IPS-15b (cell line): ENCODE results near the gene CDKN1A.
"Not testable (repeated sequence)": the region's sequence is repeated elsewhere in the genome, so short reads cannot be mapped to it uniquely, and the experiment has no call there.

Experiments used
- H3K27me3 ChIP-seq: one replicate; pipeline ENCODE4 v1.6.1; 2013; ENCODE audit warnings: low read length; ENCODE audit not compliant: control insufficient read depth, insufficient read depth
- H3K36me3 ChIP-seq: one replicate; pipeline ENCODE4 v1.6.1; 2013; ENCODE audit warnings: low read length; ENCODE audit not compliant: control insufficient read depth, insufficient read depth
- H3K4me1 ChIP-seq: one replicate; pipeline ENCODE4 v1.6.1; 2013; ENCODE audit warnings: mild to moderate bottlenecking, low read length; ENCODE audit not compliant: control insufficient read depth, insufficient read depth
- H3K4me3 ChIP-seq: one replicate; pipeline ENCODE4 v1.5.1; 2013; ENCODE audit warnings: low read depth, low read length
- H3K9ac ChIP-seq: one replicate; pipeline ENCODE4 v1.6.1; 2013; ENCODE audit warnings: low read depth, mild to moderate bottlenecking, low read length
- H3K9me3 ChIP-seq: one replicate; pipeline ENCODE4 v1.6.1; 2013; ENCODE audit warnings: mild to moderate bottlenecking, low read length; ENCODE audit not compliant: control insufficient read depth, insufficient read depth

The CDKN1A gene

GRCh38 chr6:36719126-36719525 lies 40.6 kb downstream of the CDKN1A start:
- H3K36me3 ChIP-seq, result no peaks in the 10 kb centered on the region
- no peaks in the 10 kb centered on the region for H3K27me3 ChIP-seq
- H3K9me3 ChIP-seq, result no peaks in the 10 kb centered on the region
- no peak overlapping the region for H3K4me3 ChIP-seq
- no peak overlapping the region for H3K9ac ChIP-seq
- H3K4me1 ChIP-seq, result no peaks in the 10 kb centered on the region

DNA sequence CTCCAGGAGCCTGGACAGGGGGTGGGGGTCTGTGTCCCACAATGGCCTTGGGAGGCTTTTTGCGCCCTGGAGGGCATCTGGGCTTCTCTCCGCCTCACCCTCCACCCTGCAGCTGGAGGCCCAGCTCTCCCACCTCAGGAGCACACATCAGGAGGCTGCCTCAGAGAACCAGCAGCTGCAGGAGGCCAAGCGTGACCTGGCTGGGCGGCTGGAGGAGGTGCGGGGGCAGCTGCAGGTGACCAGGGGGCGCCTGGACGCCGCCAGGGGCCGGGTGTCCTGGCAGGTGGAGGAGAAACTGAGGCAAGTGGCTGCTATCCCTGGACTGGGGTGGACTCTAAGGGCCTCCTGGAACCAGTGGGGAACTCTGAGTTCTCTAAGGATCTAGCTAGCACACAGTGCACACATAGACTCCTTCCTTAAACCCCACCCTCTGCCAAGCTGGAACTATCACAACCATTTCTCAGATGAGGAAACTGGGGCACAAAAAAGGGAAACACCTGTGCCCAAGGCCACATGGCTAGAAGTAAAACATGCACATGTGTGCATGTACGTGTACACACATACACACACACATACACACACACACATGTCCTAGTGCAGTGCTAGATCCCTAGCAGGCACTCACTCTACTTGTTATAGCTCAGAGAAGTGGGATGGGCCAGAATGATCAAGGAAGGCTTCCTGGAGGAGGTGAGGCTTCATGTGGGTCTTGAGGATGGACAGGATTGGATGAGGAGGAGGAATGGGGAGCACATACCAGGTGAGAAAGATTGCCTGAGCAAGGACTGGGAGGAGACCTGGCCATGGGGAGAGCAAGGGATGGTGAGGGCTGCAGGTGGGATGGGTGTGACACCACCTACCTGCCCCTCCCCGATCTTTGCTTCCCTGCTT lies 42.0 kb downstream of the CDKN1A start:
- Histone ChIP-seq H3K9me3 (no peaks in the 10 kb centered on the region), H3K4me3 (no peak overlapping the region), H3K27me3 (no peaks in the 10 kb centered on the region), H3K9ac (no peak overlapping the region), H3K4me1 (no peaks in the 10 kb centered on the region), H3K36me3 (no peaks in the 10 kb centered on the region)

DNA sequence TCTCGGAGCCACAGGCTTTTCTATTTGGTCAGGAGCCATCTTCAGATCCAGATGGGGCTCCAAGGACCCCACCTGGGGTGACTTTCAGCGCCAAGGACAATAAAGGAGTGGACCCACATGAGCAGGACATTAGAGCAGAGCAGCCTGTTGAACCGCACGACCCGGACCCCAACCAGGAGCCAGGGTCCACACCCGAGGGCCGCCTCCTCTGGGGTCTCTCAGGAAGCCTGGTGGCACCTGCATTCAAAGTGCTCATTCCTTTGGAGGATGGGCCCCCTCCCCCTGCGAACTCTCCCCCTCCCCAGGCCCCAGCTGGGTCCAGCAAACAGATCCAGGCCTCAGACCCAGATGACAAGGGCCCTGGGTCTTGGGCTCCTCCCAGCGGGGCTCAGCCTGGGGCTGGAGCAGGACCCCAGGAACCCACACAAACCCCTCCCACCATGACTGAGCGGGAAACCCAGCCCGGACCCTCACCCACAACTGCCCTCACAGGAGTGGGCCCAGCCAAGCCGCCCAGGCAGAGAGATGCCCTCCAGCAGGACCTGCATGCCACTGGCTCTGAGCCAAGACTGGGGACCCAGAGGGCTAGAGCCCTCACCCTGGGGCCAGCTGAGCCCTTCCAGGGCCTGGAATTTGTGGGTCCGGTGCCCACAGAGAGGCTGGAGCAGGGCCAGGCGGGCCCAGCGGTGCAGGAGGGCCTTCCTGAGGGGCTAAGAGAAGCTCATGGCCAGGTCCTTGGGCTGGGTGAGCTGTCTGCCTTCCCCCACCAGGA lies 43.0 kb downstream of the CDKN1A start:
- H3K9me3 ChIP-seq, result no peaks in the 10 kb centered on the region
- H3K27me3 ChIP-seq, result no peaks in the 10 kb centered on the region
- no peaks in the 10 kb centered on the region for H3K4me1 ChIP-seq
- H3K4me3 ChIP-seq, result no peak overlapping the region
- H3K36me3 ChIP-seq, result no peaks in the 10 kb centered on the region
- H3K9ac ChIP-seq, result no peak overlapping the region

DNA sequence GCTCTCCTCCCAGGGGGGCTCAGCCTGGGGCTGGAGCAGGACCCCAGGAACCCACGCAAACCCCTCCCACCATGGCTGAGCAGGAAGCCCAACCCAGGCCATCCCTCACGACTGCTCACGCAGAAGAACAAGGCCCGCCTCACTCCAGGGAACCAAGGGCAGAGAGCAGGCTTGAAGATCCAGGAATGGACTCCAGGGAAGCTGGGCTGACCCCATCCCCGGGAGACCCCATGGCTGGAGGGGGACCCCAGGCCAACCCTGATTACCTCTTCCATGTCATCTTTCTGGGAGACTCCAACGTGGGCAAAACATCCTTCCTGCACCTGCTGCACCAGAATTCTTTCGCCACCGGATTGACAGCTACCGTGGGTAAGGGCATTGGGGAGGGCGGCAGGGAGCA lies 43.9 kb downstream of the CDKN1A start:
- no peak overlapping the region for H3K9ac ChIP-seq
- H3K27me3 ChIP-seq, result no peaks in the 10 kb centered on the region
- H3K4me3 ChIP-seq, result no peak overlapping the region
- H3K4me1 ChIP-seq, result no peaks in the 10 kb centered on the region
- no peaks in the 10 kb centered on the region for H3K36me3 ChIP-seq
- H3K9me3 ChIP-seq, result no peaks in the 10 kb centered on the region

GRCh38 chr6:36722879-36723278 lies 44.4 kb downstream of the CDKN1A start:
- Histone ChIP-seq H3K4me3 (no peak overlapping the region), H3K9me3 (no peaks in the 10 kb centered on the region), H3K9ac (no peak overlapping the region), H3K4me1 (no peaks in the 10 kb centered on the region), H3K27me3 (no peaks in the 10 kb centered on the region), H3K36me3 (no peaks in the 10 kb centered on the region)

DNA sequence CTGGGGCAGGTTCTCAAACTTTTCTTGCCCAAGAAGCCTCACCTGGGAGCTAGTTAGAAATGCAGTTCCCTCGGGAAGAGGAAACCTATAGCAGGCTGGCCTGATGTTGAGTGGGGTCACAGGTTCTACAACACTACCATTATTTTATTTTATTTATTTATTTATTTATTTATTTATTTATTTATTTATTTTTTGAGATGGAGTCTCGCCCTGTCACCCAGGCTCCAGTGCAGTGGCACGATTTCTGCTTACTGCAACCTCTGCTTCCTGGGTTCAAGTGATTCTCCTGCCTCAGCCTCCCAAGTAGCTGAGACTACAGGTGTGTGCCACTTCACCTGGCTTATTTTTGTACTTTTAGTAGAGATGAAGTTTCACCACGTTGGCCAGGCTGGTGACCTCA lies 45.5 kb downstream of the CDKN1A start:
- H3K9ac ChIP-seq, H3K36me3 ChIP-seq, H3K4me1 ChIP-seq, H3K9me3 ChIP-seq, H3K27me3 ChIP-seq, H3K4me3 ChIP-seq: not testable (repeated sequence)

DNA sequence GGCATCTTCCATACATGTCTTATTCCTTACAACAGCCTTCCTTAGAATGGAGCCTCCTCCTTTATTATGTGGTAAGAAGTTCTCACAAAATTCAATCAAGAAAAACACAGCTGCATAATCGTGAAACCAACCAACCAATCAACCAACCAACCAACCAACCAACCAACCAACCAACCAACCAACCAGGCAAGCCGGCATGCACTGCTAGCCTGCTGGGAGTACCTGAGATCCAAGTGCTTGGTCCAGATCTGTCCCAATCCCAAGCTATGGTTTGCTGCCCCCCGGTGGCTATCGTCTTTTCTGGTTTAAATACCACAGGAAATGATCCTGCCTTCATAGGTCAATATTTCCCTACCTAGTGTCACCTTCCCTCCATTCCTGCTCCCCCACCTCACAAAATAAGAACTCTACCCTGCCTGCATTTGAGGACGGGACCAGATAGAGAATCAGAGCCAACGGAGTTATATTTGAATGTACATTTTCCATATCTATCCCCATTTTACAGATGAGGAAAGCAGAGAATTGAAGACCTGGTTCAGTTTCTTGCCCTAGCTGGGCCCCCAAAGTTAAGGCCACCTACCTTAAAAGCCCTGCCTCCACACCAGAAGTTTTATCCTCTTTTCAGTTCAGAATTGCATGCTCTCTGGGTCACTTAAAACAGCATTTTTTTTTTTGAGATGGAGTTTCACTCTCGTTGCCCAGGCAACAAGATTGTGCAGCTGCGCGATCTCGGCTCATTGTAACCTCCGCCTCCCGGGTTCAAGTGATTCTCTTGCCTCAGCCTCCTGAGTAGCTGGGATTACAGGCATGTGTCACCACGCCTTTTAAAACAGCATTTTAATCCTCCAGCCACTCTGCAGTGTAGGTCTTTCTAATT lies 46.2 kb downstream of the CDKN1A start:
- Histone ChIP-seq H3K4me1 (no peaks in the 10 kb centered on the region), H3K36me3 (no peaks in the 10 kb centered on the region), H3K9ac (no peak overlapping the region), H3K4me3 (no peak overlapping the region), H3K9me3 (no peaks in the 10 kb centered on the region), H3K27me3 (no peaks in the 10 kb centered on the region)

GRCh38 chr6:36725581-36725980 lies 47.1 kb downstream of the CDKN1A start:
- Histone ChIP-seq H3K9ac (no peak overlapping the region), H3K36me3 (no peaks in the 10 kb centered on the region), H3K27me3 (no peaks in the 10 kb centered on the region), H3K4me1 (no peaks in the 10 kb centered on the region), H3K9me3 (no peaks in the 10 kb centered on the region), H3K4me3 (no peak overlapping the region)

GRCh38 chr6:36727505-36728021 lies 49.0 kb downstream of the CDKN1A start:
- Histone ChIP-seq H3K36me3 (no peaks in the 10 kb centered on the region), H3K9me3 (no peaks in the 10 kb centered on the region), H3K4me1 (peaks cover 5% of the 10 kb centered on the region), H3K4me3 (no peak overlapping the region), H3K9ac (no peak overlapping the region), H3K27me3 (no peaks in the 10 kb centered on the region)

DNA sequence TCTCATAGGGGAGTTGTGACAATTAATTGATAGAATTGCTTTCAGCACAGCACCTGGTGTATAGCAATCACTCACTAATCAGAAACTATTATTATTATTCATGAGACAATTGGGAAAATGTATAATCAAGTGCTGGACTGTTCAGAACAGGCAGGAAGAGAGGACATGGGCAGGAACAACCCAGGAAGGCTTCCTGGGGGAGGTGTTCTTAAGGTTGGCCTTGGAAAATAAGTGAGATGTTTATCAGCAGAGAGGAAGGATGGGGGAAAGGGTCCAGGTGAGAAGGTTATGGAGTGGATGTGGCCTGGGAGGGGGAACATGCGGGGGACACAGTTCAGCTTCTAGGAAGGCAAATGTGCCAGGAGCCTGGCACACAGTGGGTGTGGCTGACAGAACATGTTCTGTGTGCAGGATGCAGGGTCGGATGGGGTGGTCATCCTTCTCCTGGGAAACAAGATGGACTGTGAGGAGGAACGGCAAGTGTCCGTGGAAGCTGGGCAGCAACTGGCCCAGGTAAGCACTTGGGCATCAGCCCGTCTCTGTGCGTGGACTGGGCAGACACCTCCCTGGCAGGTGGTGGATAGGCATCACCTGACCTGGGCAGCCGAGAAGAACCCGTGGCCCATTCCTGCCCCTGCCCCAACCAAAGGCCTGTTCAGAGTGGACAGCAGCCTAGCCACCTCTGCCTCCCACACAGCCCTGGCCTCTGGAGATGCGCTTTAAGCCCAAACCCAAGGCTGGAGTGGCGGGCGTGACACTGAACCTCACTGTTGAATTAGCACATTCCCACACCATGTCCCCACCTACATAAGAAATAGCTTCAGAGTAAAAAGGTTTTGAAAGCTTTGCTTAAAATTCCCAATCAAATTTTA lies 50.0 kb downstream of the CDKN1A start:
- no peaks in the 10 kb centered on the region for H3K9me3 ChIP-seq
- no peaks in the 10 kb centered on the region for H3K36me3 ChIP-seq
- H3K4me1 ChIP-seq, result peaks cover 5% of the 10 kb centered on the region
- H3K27me3 ChIP-seq, result no peaks in the 10 kb centered on the region
- no peak overlapping the region for H3K9ac ChIP-seq
- no peak overlapping the region for H3K4me3 ChIP-seq

GRCh38 chr6:36729161-36729524 lies 50.6 kb downstream of the CDKN1A start:
- Histone ChIP-seq H3K9me3 (no peaks in the 10 kb centered on the region), H3K9ac (no peak overlapping the region), H3K4me3 (no peak overlapping the region), H3K4me1 (peaks cover 5% of the 10 kb centered on the region), H3K27me3 (no peaks in the 10 kb centered on the region), H3K36me3 (no peaks in the 10 kb centered on the region)
